Measurements from ENCODE around the gene FARP2.
"Not testable (repeated sequence)": the region's sequence is repeated elsewhere in the genome, so short reads cannot be mapped to it uniquely, and the experiment has no call there.

FARP2 gene

DNA sequence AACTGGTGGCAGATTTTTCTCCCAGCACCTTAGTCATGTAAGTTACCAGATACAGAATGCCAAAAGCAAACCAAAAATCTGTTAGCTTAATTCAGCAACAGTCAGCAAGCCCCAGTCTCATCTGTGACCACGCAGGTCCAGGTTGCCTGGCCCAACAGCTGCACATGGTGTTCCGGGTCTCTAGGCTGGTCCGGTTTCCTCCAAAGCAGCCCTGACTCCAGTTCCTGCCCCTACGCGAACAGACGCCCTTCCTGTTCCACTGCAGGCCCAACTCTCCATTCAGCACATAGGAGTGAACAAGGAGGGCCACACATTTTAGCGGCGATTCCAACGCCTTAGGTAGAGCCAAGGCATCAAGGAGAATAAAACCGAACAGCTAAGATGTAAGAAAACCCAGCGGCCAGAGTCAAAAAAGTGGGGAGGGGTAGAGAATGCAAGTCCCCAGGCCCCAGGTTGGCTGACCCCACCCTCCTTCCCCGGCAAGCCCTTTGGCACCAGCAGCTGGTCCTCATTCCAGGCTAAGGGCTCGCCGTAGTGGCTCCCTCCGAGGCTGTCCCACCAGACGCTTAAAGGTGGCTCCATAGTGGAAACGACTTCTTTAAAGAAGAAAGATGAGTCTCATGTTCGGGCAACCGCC is 150.8 kb downstream of the FARP2 start:
- DNase-seq, result no peak

DNA sequence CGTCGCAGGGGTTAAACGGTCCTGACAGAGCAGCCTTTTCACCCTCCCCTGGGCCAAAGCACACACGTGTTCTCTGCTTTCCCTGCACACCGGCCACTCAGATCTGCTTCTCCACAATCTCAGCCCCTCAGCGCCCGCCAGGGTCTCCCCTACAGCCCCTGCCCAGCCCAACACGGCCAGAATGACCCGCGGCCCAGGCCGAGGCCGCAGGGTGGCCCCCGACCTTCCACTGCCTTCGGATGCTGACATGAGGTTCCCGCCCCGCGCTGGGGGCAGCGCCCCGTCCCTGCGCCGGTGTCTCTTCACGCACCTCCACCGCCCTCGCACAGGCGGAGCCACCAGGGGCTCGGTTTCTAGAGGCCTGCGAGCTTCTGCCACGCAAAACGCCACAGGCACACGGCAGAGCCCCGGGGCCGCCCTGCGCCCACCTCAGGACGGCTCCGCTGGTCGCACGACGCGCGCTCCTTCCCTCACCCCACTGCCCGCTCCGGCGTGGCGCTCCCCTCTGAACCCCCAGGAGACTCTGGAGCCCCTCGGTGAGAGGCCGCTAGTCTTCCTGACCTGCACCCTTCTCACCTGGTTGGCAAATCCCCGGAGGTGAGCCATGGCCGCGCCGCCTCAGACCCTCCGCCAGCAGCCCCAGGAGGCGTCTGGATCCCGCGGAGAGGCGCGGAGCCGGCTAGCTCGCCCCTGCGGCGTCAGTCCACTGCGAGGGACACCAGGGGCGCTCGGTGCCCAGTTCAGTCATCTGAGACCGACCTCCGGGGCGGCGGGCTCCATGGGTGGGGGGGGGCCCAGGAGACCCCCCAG is 151.6 kb downstream of the FARP2 start:
- DNase-seq, result peak; percentile 37

DNA sequence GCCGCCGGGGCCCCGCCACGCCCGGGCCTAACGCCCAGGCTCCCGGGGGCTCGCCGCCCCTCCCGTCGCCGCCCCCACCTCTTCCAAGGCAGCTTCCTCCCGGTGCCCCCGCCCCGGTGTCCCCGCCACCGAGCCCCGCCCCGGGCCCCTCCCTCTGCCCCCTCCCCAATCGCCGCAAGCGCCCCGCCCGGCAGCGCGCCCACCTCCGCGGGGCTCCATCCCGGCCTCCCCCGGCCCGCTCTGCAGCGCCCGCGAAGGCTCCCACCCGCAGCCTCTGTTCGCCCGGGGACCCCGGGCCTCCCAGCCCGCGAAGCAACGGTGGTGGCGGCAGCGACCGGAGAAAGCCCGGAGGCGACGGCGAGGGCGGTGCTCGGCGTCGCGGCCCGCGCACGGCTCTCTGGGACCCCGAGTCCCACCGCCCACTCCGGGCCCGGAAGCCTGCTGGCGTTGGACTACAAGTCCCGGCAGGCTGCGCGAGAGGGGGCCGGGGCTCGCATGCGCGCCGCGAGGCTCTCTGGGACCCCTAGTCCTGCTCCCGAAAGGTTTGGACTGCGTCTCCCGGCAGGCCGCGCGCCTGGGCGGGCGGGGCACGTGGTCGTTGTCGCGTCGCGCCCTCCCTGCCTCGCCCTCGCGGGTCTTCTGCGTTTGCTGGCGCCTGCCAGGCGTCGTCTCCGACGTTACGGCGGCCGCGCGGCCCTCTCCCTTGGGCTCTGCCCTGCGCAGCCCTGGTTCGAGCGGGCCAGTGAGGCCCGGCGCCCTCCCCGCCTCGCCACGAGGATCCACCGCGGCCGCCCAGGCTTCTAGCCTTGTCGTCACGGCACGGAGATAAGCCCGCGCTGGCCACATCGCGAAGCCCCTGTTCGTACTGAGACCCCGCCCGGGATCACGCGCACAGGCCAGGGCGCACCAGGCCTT is 152.4 kb downstream of the FARP2 start, which contains the start of gene STK25:
Gene STK25, minus strand, starts transcription at position 345 of the 915 bp plus-strand sequence. CDS start 549 bp downstream, outside the sequence.
- DNase-seq, result peak; percentile 97

DNA sequence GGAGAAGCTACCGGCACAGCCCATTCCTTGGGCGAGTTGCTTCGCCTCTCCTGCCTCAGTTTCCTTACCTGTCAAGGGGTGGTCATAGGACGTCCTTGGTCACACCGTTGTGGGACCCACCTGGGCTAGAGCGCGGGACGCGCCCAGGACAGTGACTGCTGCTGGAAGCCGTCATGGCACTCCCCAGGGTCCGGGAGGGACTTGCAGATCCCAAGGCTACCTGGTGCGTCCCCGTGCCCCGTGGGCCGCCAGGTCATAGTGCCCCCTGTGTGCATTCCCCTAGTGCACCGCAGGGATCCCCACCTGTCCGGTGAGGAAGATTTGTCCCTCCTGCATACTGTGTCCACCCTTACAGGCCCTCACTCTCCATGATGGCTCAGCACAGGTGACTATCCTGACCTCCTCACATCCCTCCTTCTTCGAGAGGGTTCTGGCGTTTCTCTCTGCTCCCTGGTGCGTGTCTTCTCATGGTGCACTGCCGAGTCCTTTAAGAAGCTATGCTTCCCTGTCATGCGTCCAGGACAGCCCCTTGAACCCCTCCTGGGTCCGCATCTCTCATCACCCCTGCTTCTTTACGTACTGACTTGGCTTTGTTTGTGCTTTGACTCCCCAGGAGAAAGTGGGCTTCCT is 153.2 kb downstream of the FARP2 start:
- DNase-seq, result no peak

DNA sequence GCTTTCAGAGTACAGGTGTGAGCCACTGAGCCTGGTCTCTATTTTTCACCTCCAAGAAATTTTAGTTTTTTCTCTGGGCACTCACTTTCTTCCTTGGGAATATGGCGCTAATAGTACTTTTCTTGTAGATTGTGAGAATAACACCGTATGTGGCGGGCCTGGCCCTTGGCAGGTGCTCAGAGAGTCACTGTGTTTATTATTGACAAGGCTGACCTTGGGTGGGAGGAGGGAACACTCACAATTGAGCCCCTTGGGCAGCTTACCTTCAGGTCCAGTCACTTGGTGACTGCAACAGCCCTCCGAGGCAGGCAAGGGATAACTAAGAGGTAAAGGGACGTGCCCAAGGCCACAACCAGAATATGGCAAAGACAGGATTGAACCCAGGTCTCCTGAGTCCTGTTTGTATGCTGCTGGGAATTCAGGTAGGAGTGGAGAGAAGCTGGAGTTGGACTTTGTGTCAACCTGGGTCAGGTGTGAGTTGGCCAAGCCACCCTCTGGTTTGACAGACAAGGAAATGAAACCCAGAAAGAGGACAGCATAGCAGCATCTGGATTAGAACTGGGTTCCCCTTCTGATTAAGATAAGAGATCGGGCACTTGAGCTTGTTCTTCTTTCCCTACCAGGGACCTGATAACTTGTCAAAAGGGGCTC is 155.1 kb downstream of the FARP2 start:
- no peak for DNase-seq

DNA sequence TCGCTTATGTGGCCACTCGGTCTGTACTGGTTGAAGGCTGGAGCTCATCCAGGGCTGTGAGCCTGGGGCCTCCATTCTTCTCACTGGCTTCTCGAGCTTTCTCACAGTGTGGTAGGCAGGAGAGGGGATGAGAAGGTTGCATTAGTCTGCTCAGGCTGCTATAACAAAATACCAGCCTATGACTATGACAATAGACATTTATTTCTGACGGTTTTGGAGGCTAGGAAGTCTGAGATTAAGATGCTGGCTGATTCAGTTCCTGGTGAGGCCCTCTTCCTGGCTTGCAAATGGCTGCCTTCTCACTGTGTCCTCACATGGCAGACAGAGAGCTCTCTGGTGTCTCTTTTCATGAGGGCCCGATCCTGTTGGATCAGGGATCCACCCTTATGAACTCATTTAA is 158.5 kb downstream of the FARP2 start:
- DNase-seq, result no peak

DNA sequence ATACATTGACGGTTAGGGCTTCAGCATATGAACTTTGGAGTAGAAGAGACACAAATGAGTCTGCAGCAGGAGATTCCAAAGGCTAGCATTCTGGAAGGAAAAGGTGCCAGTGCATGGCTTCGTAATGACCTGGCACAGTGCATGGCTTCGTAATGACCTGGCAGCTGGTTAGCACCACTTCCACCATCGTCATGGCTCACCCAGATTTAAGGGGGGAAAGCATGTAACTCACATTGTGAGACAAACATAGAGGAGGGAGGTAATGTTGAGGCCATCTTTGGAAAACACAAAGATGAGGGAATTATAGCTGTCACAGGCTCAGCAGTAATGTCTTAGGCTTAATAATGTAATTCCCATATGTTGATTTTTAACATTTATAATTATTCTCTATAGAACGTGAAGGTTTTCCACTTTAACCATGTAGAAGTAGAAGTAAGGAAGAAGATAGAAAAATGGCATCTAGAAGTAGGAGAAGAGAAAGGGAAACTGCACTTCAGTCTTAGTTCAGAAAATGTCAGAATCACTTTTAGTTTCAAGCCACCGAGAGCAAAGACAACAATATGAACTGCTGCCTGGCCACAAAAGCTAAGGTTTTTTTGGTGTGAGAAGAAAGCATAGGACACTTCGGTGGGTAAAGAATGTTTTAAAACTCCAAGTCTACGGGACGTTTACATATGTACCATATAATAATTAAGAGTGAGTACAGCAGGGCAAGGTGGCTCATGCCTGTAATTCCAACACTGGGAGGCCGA is 159.1 kb downstream of the FARP2 start:
- no peak for DNase-seq

DNA sequence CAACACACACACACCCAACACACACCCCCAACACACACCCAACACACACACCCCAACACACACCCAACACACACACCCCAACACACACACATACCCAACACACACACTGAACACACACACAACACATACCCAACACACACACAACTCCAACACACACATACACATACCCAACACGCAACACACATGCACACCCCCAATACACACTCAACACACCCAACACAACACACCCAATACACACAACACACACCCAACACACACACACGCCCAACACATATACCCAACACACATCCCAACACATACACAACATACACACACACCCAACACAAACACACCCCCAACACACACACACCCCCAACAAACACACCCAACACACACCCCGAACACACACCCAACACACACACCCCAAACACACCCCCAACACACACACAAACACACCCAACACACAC is 160.5 kb downstream of the FARP2 start:
- no peak for DNase-seq

DNA sequence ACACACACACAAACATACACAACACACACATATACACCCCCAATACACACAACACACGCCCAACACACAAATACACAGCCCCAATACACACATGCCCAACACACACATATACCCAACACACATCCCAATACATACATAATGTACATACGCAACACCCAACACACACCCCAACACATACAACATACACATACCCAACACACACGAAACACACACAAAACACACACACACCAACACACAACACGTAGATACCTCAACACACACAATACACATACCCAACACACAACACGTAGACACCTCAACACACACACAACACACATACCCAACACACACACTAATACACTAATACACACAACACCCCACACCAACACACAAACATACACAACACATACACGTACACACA is 161.2 kb downstream of the FARP2 start:
- no peak for DNase-seq

DNA sequence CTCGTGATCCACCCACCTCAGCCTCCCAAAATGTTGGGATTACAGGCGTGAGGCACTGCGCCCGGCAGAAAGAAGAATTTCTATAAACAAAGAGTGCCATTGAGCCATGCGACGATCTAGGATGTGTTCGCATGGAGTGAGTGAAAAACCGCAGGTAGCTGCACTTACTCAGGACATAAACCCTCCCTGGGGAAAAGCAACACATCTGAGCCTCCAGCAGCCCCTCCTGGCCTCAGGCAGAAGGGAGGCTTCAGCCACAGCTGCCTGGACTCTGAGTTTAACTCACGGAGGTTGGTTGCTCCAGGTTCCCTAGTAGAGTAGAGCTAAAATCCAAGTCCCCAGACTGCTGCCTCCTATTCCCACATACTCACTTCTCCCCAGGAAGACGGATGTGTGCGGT is 163.6 kb downstream of the FARP2 start:
- DNase-seq, result no peak

DNA sequence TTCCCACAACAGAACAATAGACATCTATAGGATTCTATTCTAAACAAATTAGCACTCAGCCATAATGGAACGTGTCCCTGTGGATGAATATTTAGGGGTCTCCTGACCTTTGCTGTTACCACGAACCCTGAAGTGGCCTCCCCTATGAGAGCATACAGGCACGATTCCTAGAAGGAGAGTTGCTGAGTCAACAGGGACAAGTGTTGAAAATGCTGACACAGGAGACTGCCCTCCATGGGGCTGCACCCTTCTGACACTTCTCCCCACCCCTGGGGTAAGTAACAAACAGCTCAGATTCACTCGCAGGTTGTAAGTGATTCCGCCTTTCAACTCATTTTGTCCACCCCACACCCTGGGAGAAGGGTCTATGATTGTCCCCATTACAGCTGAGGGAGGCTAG is 166.4 kb downstream of the FARP2 start:
- no peak for DNase-seq

DNA sequence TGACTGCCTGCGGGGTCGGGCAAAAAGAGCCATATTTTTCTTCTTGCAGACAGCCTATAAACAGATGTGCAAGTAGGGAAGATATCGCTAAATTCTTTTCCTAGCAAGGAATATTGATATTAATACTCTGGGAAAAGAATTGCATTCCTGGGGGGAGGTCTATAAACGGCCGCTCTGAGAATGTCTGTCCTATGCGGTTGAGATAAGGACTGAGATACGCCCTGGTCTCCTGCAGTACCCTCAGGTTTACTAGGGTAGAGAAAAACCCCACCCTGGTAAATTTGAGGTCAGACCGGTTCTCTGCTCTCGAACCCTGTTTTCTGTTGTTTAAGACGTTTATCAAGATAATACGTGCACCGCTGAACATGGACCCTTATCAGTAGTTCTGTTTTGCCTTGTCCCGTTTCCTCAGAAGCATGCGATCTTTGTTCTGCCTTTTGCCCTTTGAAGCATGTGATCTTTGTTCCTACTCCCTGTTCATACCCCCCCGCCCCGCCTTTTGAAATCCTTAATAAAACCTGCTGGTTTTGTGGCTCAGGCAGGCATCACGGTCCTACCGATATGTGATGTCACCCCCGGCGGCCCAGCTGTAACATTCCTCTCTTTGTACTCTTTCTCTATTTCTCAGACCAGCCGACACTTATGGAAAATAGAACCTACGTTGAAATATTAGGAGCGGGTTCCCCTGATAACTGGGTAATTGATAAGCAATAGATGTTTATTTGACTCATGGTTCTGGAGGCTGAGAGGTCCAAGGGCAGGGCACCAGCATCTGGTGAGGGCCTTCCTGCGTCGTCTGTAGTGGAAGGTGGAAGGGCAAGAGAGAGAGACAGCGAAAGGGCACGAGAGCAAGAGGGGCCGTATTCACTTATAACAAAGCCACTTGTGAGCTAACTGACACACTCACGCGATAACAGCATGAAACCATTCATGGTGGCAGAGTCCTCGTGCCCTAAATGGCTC is 170.0 kb downstream of the FARP2 start:
- not testable (repeated sequence) for DNase-seq

DNA sequence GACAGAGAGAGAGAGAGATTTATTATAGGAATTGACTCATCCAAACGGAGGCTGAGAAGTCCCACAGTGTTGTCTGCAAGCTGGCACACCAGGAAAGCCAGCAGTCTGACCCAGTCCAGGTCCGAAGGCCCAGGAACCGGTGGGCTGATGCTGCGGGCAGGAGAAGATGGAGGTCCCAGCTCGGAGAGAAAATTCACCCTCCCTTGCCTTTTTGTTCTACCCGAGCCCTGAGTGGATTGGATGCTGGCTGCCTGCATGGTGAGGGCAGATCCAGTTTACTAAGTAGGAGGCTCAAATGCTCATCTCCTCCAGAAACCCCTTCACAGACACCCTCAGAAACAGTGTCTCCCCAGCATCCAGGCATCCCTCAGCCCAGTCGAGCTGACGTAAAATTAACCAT is 174.5 kb downstream of the FARP2 start:
- no peak for DNase-seq

DNA sequence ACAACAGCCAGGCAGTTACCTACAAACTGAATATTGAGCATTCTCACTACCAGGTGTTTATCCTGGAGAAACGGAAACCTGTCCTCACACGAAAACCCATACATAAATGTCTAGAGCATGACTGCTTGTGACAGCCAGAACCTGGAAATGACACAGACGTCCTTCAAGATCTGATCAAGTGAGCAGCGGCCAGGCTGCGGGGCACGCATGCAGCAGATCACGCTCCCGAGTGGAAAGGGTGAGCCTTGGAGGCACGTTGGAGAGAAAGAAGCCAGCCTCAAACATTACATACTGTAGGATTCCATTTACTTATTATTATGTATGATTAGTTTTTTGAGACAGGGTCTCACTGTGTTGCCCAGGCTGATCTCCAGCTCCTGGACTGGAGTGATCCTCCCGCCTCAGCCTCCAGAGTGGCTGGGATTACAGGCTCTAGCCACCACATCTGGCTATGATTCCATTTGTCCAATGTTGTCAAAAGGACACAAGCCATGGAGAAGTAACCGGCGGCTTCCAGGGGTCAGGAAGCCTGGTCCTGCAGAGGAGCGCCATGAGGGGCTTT is 175.2 kb downstream of the FARP2 start:
- DNase-seq, result no peak

DNA sequence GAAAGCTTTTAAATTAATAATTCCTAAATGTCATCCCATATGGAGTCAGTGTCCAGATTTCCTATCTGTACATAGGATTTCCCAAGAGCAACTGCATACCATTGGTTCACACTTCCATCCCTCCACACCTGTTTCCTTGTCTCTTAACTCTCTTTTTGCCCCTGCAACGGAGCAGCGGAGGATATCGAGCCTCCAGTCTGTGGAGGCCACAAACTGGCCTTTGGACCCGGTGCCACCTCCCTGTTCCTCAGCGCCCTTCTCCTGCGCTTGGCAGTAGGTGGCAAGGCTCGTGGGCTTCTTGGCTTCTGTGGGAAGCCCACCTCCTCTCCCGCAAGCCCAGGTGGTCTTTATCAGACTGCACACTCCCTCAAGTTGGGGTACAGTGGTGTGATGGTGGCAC is 176.1 kb downstream of the FARP2 start:
- DNase-seq, result no peak

DNA sequence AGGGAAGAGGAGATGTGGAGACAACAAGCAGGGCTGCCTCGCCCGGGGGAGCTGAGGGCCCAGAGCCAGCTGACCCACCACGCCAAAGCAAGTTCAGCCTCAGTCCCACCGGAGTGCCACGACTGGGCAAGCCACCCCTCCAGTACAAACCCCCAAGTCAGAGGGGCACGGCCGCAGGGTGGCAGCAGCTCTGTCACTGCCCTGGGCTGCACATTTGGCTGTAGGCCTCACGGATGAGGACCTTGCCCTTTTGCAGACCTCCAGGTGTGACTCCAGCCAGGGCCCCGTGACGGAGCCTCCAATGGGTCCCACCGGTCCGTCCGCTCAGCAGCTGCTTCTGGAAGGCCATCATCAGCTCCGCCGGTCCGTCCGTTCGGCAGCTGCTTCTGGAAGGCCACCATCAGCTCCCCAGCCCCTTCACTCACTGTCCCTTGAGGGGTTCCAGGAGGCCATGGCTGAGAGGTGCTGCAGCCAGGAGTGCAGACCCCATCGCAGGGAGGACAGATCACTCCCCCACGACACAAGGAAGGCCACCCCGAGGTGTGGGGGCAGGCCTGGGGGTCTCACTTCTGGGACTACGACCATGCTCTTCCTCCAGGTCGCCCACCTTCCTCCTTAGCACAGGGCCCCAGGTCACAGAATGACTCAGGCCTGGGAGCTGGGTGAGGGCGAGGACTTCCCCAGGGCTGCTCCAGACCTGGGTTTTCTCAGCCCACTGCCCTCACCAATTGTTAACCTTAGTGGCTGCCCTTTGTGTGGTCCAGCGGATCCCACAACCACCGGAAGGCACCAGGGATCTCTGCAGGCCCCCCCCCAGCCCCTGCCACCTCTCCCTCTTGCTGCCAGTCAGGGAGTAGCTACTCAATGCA is 176.9 kb downstream of the FARP2 start:
- no peak for DNase-seq

DNA sequence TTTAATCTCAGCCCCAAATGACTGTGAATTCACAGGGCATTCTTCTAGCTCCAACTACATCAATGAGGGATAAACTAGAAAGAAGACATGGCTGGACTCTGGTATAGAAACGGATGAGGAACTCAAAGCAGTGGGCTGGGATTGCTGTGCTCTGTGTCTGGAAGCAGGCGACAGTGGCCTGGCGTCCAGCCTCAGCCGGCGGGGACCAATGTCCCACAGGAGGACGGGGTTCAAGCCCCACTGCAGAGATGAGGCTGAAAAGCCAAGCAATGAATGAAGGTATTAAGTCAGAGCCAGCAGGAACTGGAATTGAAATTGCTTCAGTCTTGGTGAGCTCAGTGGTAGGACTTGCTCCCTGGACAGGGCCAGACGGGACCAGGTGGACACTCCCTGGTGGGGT is 178.2 kb downstream of the FARP2 start:
- no peak for DNase-seq

DNA sequence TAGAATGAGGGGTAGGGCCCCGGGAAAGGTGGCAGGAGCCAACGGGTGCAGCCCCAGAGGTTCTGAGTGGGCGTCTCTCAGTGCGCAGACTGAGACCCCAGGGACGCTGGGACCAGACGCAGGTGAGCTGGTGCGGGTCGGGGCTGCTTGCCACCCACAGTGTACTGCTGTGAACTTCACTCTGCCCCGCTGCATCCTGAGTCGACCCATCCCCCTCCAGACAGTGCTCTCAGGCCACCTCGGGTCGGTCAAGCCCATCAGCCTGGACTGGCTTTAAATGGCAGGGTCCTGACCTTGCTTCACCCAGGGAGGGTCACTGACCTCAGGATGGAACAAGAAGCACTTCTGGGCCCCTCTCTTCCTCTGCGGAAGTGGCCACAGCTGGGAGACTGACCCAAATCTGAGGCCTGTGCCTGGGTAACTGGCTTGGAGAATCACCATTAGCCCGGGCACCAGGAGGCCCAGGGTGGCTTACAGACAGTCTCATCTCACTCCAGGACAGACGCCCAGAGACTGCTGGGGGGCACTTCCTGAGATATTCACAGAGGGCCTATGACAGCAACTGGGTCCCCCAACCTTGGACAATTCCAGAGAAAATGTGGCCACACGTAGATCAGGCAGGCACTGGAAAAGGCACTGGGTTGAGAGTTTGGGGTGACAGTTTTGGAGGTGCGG is 178.8 kb downstream of the FARP2 start:
- DNase-seq, result no peak

All from hematopoietic multipotent progenitor cell treated with erythropoietin and hydrocortisone succinate and interleukin-3 and kit ligand, for 8 days (in vitro differentiated cells).